K562 (cell line): ENCODE data around the gene ZFTA. TPM values are rescaled to one million over a fixed set of nuclear protein-coding genes. Genes with fewer than 3 reads are reported as not detected.

Source experiments
- CREBBP ChIP-seq: IDR thresholded peaks from one replicate; pipeline ENCODE4 v1.6.1; 2012; ENCODE audit warnings: low read depth, mild to moderate bottlenecking, control low read depth, inconsistent platforms, low read length
- CTCF ChIP-seq, 3 experiments: IDR thresholded peaks in 2 of 3; conservative IDR thresholded peaks in 1 of 3; 2 replicates each; pipeline ENCODE4 v1.5.1; 2011 to 2012; ENCODE audit warnings: low read length in 3 of 3, mild to moderate bottlenecking in 3 of 3, control low read depth in 2 of 3, improper control_type of control experiment in 1 of 3, inconsistent platforms in 1 of 3, low read depth in 1 of 3, mixed read lengths in 1 of 3, moderate library complexity in 1 of 3; ENCODE audit not compliant: insufficient read depth in 2 of 3
- E2F3 ChIP-seq: fragments of 250-450 bp; sonication (Bioruptor Pico); IDR thresholded peaks from 2 replicates; pipeline ENCODE4 v1.4.0; 2020; ENCODE audit warnings: mild to moderate bottlenecking
- E2F6 ChIP-seq, 2 experiments: IDR thresholded peaks; 2 replicates each; pipeline ENCODE4 v1.6.1; 2011; ENCODE audit warnings: borderline replicate concordance in 1 of 2, control low read depth in 1 of 2, low read depth in 1 of 2, low read length in 1 of 2, mild to moderate bottlenecking in 1 of 2, mixed read lengths in 1 of 2, moderate library complexity in 1 of 2; ENCODE audit not compliant: insufficient read depth in 1 of 2, insufficient read length in 1 of 2, poor library complexity in 1 of 2, severe bottlenecking in 1 of 2; ENCODE audit errors: extremely low read depth in 1 of 2
- EP300 ChIP-seq: IDR thresholded peaks from 2 replicates; pipeline ENCODE4 v1.6.1; 2012; ENCODE audit warnings: low read length, improper control_type of control experiment
- EP400 ChIP-seq: fragments of 450-650 bp; IDR thresholded peaks from 2 replicates; pipeline ENCODE4 v1.6.1; 2017; ENCODE audit warnings: antibody characterized with exemption, mild to moderate bottlenecking, moderate library complexity
- FIP1L1 ChIP-seq: fragments of 200-400 bp; formaldehyde crosslinking; IDR thresholded peaks from 2 replicates; pipeline ENCODE4 v1.6.1; 2018; ENCODE audit warnings: mild to moderate bottlenecking, low read depth, low read length; ENCODE audit not compliant: poor library complexity, severe bottlenecking
- HDAC8 ChIP-seq: fragments of 450-650 bp; IDR thresholded peaks from 2 replicates; pipeline ENCODE4 v1.6.1; 2016; ENCODE audit warnings: mild to moderate bottlenecking, missing genetic modification characterization, moderate library complexity, missing compliant biosample characterization
- MEIS2 ChIP-seq: fragments of 450-650 bp; IDR thresholded peaks from 2 replicates; pipeline ENCODE4 v1.6.1; 2014; ENCODE audit warnings: mild to moderate bottlenecking; ENCODE audit not compliant: partially characterized antibody
- NCOA4 ChIP-seq: fragments of 450-650 bp; IDR thresholded peaks from 2 replicates; pipeline ENCODE4 v1.6.1; 2018; ENCODE audit warnings: mild to moderate bottlenecking; ENCODE audit not compliant: partially characterized antibody
- NR3C1 ChIP-seq: sonication (generic); formaldehyde crosslinking; IDR thresholded peaks from 2 replicates; pipeline ENCODE4 v1.8.1; 2022; ENCODE audit warnings: missing genetic modification reagents
- RAD21 ChIP-seq, 2 experiments: fragments of 250-450 bp in 1 of 2; fragments of 450-650 bp in 1 of 2; sonication (Bioruptor Pico) in 1 of 2; formaldehyde crosslinking in 1 of 2; IDR thresholded peaks in 1 of 2; conservative IDR thresholded peaks in 1 of 2; 2 replicates each; pipeline versions ENCODE4 v1.4.0 to v1.8.0; 2020 to 2022; ENCODE audit warnings: mild to moderate bottlenecking in 2 of 2, moderate library complexity in 1 of 2
- RBBP5 ChIP-seq: fragments of 200-600 bp; sonication (generic); IDR thresholded peaks from 2 replicates; pipeline ENCODE4 v1.6.1; 2012; ENCODE audit warnings: borderline replicate concordance, mild to moderate bottlenecking, low read length, control low read depth, inconsistent platforms; ENCODE audit not compliant: insufficient read depth, poor library complexity, severe bottlenecking
- SUPT5H ChIP-seq: fragments of 450-650 bp; IDR thresholded peaks from 2 replicates; pipeline ENCODE4 v1.6.1; 2016
- XRCC3 ChIP-seq: fragments of 450-650 bp; IDR thresholded peaks from 2 replicates; pipeline ENCODE4 v1.6.1; 2017; ENCODE audit warnings: mild to moderate bottlenecking, moderate library complexity
- ZBTB26 ChIP-seq: fragments of 450-650 bp; formaldehyde crosslinking; IDR thresholded peaks from 2 replicates; pipeline ENCODE4 v1.4.0; 2022; ENCODE audit warnings: missing genetic modification characterization
- ZNF23 ChIP-seq: fragments of 250-450 bp; sonication (Bioruptor Pico); IDR thresholded peaks from 2 replicates; pipeline ENCODE4 v1.4.0; 2020; ENCODE audit warnings: mild to moderate bottlenecking
- ZNF512 ChIP-seq: IDR thresholded peaks from 2 replicates; pipeline ENCODE4 v1.6.1; 2016; ENCODE audit warnings: missing genetic modification characterization, missing compliant biosample characterization
- polyA plus RNA-seq, 8 experiments: library from polyadenylated mRNA; depleted of rRNA in 4 of 8; stranded (reverse) in 5 of 8; unstranded in 3 of 8; fragments of >200 nt; fragmentation: Nextera tagmentation in 2 of 8; fragmentation: Illumina TruSeq in 1 of 8; extraction: Ambion mirVana in 2 of 8; extraction: Trizol in 1 of 8; gene quantifications; 2 replicates each; pipeline versions ENCODE4 v1.2.1 to v1.2.3, GENCODE V29; 2011 to 2014; ENCODE audit warnings: inconsistent platforms in 1 of 8, missing spikeins in 1 of 8
- total RNA-seq, 7 experiments: library from RNA; depleted of rRNA in 6 of 7; stranded (reverse); fragments of >200 nt in 6 of 7; fragmentation: Illumina TruSeq in 2 of 7; extraction: Trizol in 2 of 7; gene quantifications; 2 replicates each; pipeline versions ENCODE4 v1.2.1 to v1.2.3, GENCODE V29; 2011 to 2021; ENCODE audit warnings: low replicate concordance in 1 of 7
- TF ChIP-seq, protein P1 (sequence below): sonication (generic); formaldehyde crosslinking; IDR thresholded peaks from 2 replicates; pipeline ENCODE4 v1.8.0; 2022; ENCODE audit warnings: missing genetic modification reagents, mild to moderate bottlenecking, moderate library complexity, borderline replicate concordance

The ZFTA gene
- total and polyA plus RNA-seq, 9 of the 15 experiments (the other 6 are each of a cell fraction or from before 2014, with no cell fraction given) = 0.45 to 12.3 (median 2.9) TPM

- TF ChIP-seq ZNF23 (CRISPR knock-in tag) (no peak), CREBBP (no peak), HDAC8 (tag) (no peak), XRCC3 (no peak), RBBP5 (no peak), ZBTB26 (0 out of 2 replicates have a peak, but pooled peaks have one; percentile 57), E2F3 (CRISPR knock-in tag) (no peak), SUPT5H (no peak), FIP1L1 (no peak), RAD21 (CRISPR knock-in tag; conservative IDR thresholded peaks at IDR 0.05 in 1 of 2, IDR thresholded peaks at IDR 0.05 in 1 of 2) (peak in 1 of 2 experiments; percentile 19; a peak in 1 of 4 replicates), CTCF (IDR thresholded peaks at IDR 0.05 in 2 of 3, conservative IDR thresholded peaks at IDR 0.05 in 1 of 3; ENCODE audit: insufficient read depth in 2 of 3, low read depth in 1 of 3, low read length in 3 of 3) (peak; percentile 40 to 57 (median 50); a peak in 5 of 6 replicates), ZNF512 (tag) (no peak), E2F6 (IDR thresholded peaks at IDR 0.05; ENCODE audit: borderline replicate concordance in 1 of 2, extremely low read depth in 1 of 2, insufficient read depth in 1 of 2, insufficient read length in 1 of 2, low read depth in 1 of 2, low read length in 1 of 2, poor library complexity in 1 of 2, severe bottlenecking in 1 of 2) (no peak), NCOA4 (no peak), EP300 (no peak), MEIS2 (no peak), NR3C1 (CRISPR knock-in tag) (no peak), EP400 (0 out of 2 replicates have a peak, but pooled peaks have one; percentile 20)
- TF ChIP-seq, protein P1, sequence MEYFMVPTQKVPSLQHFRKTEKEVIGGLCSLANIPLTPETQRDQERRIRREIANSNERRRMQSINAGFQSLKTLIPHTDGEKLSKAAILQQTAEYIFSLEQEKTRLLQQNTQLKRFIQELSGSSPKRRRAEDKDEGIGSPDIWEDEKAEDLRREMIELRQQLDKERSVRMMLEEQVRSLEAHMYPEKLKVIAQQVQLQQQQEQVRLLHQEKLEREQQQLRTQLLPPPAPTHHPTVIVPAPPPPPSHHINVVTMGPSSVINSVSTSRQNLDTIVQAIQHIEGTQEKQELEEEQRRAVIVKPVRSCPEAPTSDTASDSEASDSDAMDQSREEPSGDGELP (CRISPR knock-in tag) = no peak
Measured at GRCh38 chr11:63745304-63746170, 23.0 kb downstream of the ZFTA start (continued).
